Activated CD4-positive, CD25-positive, alpha-beta regulatory T cell treated with anti-CD3 and anti-CD28 coated beads, Interleukin-2, amount 50 U/mL, for 72 hours (primary cell): ENCODE data around the gene FXYD5.
"Not testable (repeated sequence)": the region's sequence is repeated elsewhere in the genome, so short reads cannot be mapped to it uniquely, and the experiment has no call there.

Experiments used
- DNase-seq: peaks from one replicate; pipeline ENCODE4 v3.0.0; 2021

Gene FXYD5

GRCh38 chr19:35140207-35140961, 14.2 kb upstream of the FXYD5 start:
- no peak for DNase-seq

- peak; percentile 92 for DNase-seq
Observed at GRCh38 chr19:35140962-35141836, 13.3 kb upstream of the FXYD5 start.

- DNase-seq: no peak
Observed at GRCh38 chr19:35141837-35142605, 12.5 kb upstream of the FXYD5 start.

- DNase-seq: peak; percentile 74
Observed at GRCh38 chr19:35142606-35143230, 11.8 kb upstream of the FXYD5 start.

- no peak for DNase-seq
Observed at GRCh38 chr19:35143231-35143715, 11.3 kb upstream of the FXYD5 start, which contains the start of gene FXYD7. Gene FXYD7, plus strand, starts transcription at chr19:35143255. Its CDS starts 79 bp downstream, at chr19:35143334.

GRCh38 chr19:35143818-35144217, 10.7 kb upstream of the FXYD5 start:
- no peak for DNase-seq

- DNase-seq: no peak
Observed at GRCh38 chr19:35144259-35144599, 10.3 kb upstream of the FXYD5 start.

GRCh38 chr19:35144600-35145436, 9.7 kb upstream of the FXYD5 start:
- no peak for DNase-seq

GRCh38 chr19:35146746-35147459, 7.6 kb upstream of the FXYD5 start:
- DNase-seq: no peak

- no peak for DNase-seq
Observed at GRCh38 chr19:35149463-35149862, 5.1 kb upstream of the FXYD5 start.

GRCh38 chr19:35150445-35150844, 4.1 kb upstream of the FXYD5 start:
- no peak for DNase-seq

GRCh38 chr19:35151273-35152065, 3.1 kb upstream of the FXYD5 start:
- no peak for DNase-seq

- DNase-seq: not testable (repeated sequence)
Observed at GRCh38 chr19:35153129-35153522, 1.4 kb upstream of the FXYD5 start.

- peak; percentile 75 for DNase-seq
Observed at GRCh38 chr19:35153701-35154524, 622 bp upstream of the FXYD5 start.

- DNase-seq: peak; percentile 45
Observed at GRCh38 chr19:35155441-35155840, 906 bp downstream of the FXYD5 start.

- DNase-seq: no peak
Observed at GRCh38 chr19:35155981-35156672, 1.6 kb downstream of the FXYD5 start.

- no peak for DNase-seq
Observed at GRCh38 chr19:35156673-35157014, 2.1 kb downstream of the FXYD5 start.

- no peak for DNase-seq
Observed at GRCh38 chr19:35157431-35157830, 2.9 kb downstream of the FXYD5 start.

GRCh38 chr19:35159606-35160005, 5.1 kb downstream of the FXYD5 start:
- no peak for DNase-seq
